Renal cortex interstitium (tissue), 3 donors: ENCODE results near the gene PIGV. TPM values are rescaled to one million over a fixed set of nuclear protein-coding genes. Genes with fewer than 3 reads are reported as not detected.

ENCODE experiments used
- polyA plus RNA-seq, 3 donors: library from polyadenylated mRNA; unstranded; fragments of 120-200 nt; gene quantifications; one replicate each; pipeline ENCODE4 v1.2.1, GENCODE V29; 2013; ENCODE audit not compliant: insufficient read length in 3 of 3

PIGV gene
- polyA plus RNA-seq, 3 donors = 16.0 to 19.0 (median 16.0) TPM

Other genes with a start within 250 kb of the PIGV start
- 100 to 1,000 TPM in 2 of 3 donors, 10 to 100 TPM in 1; 95.4 to 107 (median 100) TPM for gene ARID1A, start 91.9 kb upstream of the PIGV start, polyA plus RNA-seq
- gene ZDHHC18, start 38.7 kb downstream of the PIGV start, polyA plus RNA-seq = 10 to 100 TPM; 18.2 to 24.6 (median 23.2) TPM
- under 1 TPM; 0.53 to 0.63 (median 0.56) TPM for gene SFN, start 75.2 kb downstream of the PIGV start, polyA plus RNA-seq
- 10 to 100 TPM; 27.2 to 34.5 (median 30.1) TPM for gene GPN2, start 102.3 kb downstream of the PIGV start, polyA plus RNA-seq
- 10 to 100 TPM; 14.8 to 15.0 (median 15.0) TPM for gene GPATCH3, start 112.5 kb downstream of the PIGV start, polyA plus RNA-seq
- gene NR0B2, start 126.0 kb downstream of the PIGV start, polyA plus RNA-seq = 1 to 10 TPM in 2 of 3 donors, under 1 TPM in 1; 0.72 to 1.3 (median 1.2) TPM
- gene NUDC, start 133.8 kb downstream of the PIGV start, polyA plus RNA-seq = 100 to 1,000 TPM in 1 of 3 donors, 10 to 100 TPM in 2; 87.5 to 108 (median 92.3) TPM
- 10 to 100 TPM in 2 of 3 donors, 1 to 10 TPM in 1; 8.0 to 10.4 (median 10.3) TPM for gene KDF1, start 172.5 kb downstream of the PIGV start, polyA plus RNA-seq
- gene TRNP1, start 205.7 kb downstream of the PIGV start, polyA plus RNA-seq = 1 to 10 TPM; 4.6 to 5.4 (median 4.7) TPM
- 1 to 10 TPM in 1 of 3 donors, under 1 TPM in 2; 0.73 to 2.0 (median 0.78) TPM for gene TENT5B, start 224.9 kb downstream of the PIGV start, polyA plus RNA-seq